Activated T-cell treated with anti-CD3 and anti-CD28 coated beads for 1 hour (primary cell): ENCODE results near the gene SMIM1.
"Not testable (repeated sequence)": the region's sequence is repeated elsewhere in the genome, so short reads cannot be mapped to it uniquely, and the experiment has no call there.

Source experiments
- DNase-seq: peaks from one replicate; pipeline ENCODE4 v3.0.0-alpha.2; 2020; ENCODE audit warnings: low read depth

The SMIM1 gene

DNA sequence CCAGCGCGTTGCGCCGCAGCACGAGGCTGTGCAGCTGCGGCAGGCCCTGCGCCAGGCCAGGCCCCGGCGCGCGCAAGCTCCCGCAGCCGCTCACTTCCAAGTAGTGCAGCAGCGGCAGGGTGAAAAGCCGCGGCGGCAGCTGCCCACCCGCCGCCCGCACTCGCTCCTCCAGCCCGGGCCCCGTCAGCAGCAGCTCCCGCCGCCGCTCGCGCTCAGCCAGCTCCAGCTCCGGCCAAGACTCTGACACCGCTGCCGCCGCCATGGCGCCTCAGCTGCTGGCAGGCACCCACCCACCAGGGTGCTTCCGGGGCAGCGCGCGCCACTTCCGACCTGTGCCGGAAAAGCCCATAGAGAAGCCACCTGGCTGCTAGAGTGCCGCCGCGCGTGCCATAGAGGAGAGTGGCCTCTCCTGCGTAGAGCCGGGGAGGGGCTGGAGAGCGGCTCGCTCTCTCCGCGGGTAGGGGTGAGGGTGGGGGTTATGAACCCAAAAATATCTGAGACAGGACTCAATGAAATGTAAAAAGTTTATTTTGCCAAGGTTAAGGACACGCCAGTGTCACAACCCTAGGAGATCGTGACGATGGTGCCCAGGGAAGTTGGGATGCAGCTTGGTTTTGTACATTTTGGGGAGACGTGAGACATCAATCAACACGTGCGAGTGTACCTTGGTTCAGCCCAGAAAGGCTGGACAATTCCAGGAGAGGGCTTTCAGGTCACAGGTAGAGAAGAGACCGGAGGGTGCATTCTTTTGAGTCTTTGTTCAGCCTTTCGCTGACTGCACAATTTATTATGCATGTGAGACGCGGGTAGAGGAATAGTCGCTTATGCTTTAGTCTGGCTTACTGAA, 23.9 kb downstream of the SMIM1 start, which contains the start of gene LRRC47:
Gene LRRC47 (minus strand): TSS at position 284 of the 847 bp plus-strand sequence. CDS start 22 bp downstream, at position 262.
- peak; percentile 92 for DNase-seq

DNA sequence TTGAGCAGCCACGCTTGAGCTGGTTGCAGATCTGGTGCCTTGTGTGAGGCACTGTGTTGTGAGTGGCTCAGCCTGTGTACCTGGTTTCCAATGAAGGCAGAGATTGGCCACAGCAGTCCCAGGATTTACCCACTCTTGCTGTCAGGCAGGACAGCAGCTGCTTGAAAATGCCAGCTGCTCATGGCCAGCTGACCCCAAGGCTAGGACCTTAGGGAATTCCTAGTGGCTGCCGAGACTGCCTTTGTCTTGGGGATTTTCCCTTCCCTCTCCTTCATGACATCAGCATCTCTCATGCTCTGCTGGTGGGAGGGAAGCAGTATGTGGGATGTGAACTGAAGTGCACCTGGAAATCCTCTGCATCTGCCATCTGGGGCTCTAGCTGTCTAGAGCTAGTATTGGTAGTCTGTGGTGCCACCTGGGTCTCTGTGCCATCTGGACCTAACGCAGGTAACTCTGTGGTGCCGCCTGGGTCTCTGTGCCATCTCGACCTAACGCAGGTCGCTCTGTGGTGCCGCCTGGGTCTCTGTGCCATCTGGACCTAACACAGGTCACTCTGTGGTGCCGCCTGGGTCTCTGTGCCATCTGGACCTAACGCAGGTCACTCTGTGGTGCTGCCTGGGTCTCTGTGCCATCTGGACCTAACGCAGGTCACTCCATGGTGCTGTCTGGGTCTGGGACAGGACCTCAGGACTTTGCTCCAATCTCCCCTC, 27.6 kb downstream of the SMIM1 start:
- DNase-seq = no peak

DNA sequence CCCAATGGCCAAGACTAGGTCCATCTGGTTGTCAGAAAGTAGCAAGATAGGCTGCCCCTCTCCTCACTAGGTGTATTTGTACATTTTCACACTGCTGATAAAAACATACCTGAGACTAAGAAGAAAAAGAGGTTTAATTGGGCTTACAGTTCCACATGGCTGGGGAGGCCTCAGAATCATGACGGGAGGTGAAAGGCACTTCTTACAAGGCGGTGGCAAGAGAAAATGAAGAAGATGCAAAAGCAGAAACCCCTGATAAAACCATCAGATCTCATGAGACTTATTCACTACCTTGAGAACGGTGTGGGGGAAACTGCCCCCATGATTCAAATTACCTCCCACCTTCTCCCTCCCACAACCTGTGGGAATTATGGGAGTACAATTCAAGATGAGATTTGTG, 28.2 kb downstream of the SMIM1 start:
- not testable (repeated sequence) for DNase-seq

DNA sequence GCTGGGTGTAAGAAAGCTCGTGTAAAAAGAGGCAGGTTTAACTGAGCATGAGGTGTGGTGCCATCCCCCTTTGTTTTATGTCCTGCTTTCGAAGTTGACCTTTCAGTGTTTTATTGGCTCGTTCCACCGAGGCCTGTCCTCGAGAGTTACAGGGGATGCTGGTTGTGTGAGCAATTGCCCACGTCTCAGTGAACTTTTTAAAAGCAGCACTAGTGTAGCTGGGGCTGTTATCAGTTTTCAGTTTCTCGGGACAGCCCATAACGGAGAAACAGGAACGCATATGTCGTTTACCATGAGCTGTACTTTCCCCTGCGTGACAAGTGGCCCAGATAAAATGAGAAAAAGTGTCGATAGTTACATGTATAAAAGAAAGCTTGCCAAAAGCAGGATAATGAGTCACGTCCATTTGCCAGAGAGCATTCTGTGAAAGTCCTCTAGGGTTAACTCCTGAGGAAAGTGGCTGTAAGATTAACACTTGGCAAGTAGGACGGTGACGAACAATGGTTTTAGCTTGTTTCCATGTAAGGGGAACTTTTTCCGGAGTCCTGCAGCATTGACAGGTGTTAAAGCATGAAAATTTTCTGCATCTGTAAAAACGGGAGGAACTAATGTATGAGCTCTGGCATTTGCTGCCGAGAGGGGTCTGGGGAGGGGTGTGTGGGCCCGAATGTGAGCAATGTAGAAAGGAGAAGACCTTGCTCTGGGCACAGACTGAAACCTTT, 31.5 kb downstream of the SMIM1 start:
- DNase-seq = no peak

DNA sequence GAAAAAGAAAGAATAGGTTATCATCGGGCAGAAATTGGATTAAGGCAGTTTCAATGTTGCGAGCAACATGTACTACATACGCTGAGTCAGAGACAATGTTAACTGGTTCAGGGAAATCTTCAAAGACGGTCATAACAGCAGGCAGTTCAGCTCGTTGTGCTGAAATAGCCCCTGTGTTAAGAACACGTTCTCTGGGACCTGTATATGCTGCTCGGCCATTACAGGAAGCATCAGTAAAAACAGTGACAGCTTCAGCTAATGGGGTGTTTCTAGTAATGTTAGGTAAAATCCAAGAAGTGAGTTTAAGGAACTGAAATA, 32.0 kb downstream of the SMIM1 start:
- not testable (repeated sequence) for DNase-seq

DNA sequence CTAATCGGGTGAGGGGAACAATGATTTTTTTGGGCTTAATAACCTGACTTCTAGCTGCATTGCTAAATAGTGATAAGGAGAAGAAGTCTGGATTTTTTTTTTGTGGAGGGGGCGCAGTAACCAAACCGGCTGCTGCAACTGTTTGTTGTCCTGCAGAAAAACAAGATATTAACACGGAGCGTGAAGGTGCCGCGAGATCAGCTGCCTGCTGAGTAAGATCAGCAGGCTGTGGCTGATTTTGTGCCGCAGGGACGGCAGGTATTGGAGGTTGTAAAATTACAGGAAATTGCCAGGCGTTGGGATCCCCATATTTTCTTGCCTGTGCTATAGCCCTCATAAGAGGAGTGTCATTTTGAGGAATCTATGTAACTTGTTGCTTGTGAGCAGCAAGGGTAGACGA, 32.5 kb downstream of the SMIM1 start:
- no peak for DNase-seq

DNA sequence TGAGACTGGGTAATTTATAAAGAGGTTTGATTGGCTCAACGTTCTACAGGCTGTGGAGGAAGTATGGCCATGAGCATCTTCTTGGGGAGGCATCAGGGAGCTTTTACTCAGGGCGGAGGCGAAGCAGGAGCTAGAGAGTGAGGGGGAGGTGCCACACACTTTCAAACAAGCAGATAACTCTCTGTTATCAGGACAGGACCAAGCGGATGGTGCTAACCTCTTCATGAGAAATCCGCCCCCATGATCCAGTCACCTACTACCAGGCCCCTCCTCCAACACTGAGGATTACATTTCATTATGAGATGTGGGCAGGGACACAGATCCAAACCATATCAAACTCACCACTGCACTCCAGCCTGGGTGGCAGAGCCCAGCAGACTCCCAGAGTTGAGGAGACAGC, 35.2 kb downstream of the SMIM1 start:
- no peak for DNase-seq

DNA sequence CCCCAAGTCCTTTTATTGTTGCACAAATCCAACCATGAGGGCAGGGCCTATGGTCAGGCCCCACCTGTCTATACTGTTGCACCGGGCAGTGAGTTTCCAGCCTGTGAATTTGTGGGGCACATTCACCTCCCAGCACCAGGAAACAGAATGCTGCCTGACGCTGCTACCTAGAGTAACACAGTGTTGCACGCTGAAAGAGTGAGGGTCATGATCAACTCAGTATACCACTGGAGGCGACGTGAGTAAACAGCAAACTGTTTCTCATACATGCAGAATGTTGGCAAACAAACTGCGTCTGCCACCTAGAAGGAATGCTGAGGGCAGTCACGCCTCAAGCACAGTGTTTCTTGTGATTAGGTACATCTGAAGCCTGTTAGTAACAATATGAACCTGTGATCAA, 37.1 kb downstream of the SMIM1 start:
- DNase-seq = no peak

DNA sequence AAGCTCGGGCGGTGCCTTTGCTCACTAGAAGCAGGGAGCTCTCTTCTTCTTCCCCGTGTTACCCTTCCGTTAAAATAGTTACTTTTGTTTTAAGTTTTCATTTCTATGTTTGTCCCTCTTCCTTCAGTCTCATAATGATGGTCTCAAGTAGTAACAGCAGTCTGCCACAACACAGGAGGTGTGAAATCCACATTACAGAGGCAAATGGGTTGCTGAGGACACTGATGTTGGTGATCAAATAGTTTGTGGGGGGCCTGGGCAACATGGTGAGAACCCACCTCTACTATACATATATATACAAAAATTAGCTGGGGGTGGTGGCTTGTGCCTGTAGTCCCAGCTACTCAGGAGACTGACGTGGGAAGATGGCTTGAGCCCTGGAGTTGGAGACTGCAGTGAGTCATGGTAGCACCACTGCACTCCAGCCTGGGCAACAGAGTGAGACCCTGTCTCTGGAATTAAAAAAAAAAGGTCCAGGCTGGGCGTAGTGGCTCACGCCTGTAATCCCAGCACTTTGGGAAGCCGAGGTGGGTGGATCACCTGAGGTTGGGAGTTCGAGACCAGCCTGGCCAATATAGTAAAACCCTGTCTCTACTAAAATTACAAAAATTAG, 37.7 kb downstream of the SMIM1 start:
- DNase-seq = not testable (repeated sequence)

DNA sequence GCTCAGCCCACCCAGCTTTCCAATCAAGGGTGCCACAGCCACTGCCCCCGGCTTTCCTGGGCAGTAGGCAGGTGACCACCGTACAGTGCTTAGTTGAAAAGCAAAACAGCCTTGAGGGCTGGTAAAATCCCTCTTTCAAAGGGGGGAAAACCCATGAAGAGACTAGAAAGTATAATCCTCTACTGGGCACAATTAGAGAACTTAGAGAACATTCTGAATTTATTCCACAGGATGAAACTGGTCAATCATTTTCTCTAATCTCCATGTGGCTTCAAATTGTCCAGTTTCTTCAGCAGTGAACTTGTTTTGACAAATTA, 39.0 kb downstream of the SMIM1 start:
- DNase-seq = no peak

DNA sequence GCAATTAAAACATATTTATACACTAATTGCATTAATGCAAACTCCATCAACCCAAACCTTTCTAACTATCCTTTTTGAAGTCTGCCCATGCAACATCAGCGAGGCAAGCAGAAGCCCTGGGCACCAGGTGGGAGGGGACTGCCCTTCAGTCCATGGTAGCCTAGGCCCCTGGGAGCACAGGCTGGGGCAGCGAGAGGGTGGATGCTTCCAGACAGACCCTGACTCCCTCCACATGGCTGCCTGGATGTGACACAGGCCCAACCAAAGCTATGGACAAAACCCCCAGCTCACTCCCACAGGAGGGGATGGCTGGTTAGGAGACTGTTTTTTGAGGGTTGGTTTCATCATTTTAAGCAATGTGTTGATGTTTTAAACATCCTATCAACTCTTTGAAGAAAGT, 41.5 kb downstream of the SMIM1 start:
- no peak for DNase-seq

DNA sequence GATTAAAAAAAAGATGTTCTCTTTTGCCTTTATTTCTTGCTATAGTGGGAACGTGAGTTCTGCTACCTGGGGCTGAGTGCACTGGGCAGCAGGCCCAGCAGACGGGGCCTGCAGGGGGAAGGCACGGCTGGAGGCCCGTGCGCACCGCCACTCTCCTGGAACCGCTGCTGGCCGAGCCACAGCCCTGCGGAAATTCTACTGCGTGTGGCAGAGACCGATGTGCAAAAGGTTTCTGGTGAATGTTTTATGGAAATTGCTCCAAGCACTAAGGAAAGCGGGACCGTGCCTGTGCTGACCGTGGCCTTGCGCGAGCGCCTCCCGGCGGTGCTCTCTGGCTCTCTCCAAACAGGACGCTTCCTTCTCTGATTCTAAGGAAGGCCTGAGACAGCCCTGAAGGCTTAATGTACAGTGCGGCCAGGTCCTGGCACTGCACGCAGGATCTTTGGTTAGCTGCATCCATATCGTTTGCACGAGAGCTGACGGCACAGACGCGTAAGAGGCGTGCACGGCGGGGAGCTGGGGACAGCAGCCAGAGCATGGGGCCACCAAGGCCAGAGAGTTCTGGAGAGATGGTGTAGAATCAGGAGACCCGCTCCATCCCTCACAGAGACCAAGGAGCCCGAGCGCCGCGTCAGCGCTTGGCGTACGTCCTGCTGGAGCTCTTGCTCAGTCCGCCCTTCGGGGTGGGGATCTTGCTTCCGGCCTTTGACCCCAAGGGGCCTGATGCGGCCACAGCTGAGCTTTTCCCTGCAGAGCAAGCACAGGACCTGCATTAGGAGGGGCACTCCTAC, 42.4 kb downstream of the SMIM1 start:
- no peak for DNase-seq

DNA sequence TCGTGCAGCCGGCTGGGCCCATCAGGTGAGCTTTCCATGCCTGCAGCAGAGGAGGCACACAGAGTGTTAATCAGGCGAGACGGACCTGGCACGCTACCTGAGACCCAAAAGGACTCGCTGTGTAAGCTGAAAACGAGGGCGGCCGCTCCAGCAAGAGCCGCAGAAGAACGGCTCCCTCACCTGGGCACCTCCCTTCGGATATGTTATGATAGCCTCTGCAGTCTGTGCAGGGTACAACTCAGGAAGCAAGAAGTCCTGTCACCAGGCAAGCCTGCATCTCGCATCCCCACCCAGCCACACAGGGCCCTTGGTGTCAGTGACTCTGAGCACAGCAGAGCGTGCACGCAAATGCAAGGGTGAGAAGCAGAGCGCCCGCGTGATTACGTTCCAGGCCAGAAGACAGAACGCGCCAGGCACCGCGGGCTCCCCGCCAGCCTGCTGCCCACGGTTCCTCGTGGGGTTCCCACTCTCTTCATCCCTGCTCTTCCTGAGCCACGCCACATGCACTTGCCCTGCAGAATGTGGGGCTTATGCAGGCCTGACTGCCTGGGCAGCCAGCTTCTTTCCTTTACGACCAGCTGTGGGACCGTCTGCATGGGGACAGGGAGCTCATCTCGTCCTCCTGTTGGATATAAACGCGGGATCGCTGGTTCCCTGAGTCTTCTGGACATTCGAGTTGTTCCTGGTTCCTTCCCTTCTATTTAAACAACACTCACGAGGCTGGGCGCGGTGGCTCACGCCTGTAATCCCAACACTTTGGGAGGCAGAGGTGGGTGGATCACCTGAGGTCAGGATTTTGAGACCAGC, 44.0 kb downstream of the SMIM1 start:
- DNase-seq = no peak

DNA sequence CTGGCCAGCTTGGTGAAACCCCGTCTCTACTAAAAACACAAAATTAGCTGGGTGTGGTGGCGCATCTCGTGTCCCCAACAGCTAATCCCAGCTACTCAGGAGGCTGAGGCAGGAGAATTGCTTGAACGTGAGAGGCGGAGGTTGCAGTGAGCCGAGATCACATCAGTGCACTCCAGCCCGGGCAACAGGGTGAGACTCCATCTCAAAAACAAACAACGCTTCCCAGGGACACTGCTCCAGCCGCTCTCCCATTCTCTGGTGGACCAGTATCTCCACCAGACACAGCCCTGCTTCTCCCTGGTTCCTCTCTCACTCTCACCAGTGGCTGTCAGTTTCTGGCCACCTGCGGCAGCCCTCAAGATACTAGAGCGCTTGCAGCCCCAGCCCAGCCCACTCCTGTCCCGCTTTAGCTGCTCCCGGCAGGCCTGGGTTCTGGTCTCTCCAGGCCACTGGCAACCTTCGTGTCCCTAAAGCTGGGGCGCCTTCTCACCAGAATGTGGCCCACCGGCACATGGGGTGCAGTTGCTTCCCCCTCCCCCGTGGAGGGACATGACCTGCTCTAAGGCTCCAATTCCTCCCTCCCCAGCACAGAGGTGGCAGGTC, 44.7 kb downstream of the SMIM1 start:
- DNase-seq = no peak

DNA sequence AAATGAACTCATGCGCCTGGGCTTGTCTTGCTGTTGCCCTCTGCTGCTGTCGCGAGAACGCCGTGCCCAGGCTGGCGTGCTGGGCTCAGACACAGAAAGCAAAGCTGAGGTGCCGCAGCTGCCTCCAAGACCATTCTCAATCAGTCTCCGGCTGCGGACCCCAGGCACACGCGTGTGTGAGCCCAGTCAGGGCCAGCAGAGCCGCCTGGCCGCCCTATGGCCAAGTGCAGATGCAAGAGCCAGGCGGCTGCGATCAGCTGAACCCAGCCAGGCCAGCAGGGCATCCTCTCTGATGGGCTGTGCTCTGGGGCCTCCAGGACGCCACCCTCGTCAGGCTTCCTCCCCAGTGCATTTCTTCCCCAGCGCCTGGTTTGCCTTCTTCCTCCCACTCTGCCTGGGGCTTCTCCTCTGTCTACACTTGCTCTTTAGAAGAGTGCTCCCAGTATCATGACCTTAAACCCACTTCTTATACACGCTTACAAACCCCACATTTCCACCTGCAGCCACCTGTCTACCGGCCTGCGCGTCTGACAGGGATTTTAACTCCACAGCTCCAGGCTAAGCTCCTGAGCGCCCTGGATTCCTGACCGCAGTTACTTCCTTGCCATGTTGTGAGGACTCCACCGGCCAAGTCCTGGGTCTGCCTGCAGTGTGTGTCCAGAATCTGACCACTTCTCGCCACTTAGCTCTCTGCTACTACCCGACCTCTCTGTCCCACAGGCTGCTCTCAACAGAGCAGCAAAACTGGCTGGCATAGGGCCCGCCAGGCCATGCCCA, 45.5 kb downstream of the SMIM1 start:
- no peak for DNase-seq

DNA sequence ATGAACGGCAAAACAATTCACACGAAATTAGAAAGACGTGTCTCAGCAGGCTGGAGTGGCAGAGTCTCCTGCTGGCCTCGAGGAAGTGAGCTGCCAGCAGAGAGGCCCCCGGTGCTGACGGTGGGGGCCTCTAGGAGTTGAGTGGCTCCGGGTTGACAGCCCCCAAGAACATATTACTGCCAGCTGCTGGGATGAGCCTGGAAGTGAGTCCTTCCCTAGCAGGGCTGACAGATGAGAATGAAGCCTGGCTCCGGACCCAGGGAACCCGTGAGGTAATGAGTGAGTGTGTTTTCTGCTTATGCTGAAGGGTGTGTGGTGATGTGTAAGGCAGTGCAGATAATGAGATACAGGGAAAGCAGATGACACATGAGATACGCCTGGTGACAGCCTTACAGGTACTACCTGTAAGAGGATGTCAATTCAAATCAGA, 47.2 kb downstream of the SMIM1 start:
- no peak for DNase-seq

DNA sequence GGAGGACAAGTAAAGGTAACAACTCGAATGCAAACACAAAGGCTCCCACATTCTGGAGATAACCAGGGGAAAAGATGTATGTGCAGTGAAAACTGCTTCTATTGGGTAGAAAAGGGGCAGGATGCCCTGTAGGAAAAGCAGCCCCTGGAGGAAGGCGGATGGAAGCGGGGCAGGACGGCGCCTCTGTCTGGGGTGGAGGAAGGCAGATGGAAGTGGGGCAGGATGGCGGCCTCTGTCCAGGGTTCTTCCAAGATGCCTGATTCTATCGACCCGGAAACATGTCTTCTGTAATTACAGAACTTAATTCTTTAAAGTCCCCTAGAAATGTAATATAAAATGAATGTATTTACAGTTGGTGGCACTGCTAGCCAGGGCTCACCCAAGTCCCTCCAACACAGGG, 47.8 kb downstream of the SMIM1 start:
- DNase-seq = no peak

DNA sequence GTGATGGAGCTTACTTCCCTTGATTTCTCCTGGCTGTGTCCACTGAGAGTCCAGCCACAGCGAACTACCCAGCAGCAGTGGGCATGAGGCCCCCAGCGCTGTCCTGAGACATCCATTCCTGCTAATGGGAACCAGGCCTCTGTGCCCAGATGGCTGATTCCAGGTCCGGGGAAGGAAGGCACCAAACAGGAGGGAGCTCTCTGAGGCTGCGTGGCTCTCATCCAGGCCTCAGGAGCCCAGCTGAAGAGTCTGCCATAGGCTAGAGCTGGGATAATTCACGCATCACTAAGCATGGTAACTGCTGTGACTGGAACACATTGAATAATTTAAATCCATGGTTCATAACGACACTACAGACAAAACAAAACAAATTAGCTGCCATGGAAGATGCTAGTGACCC, 48.5 kb downstream of the SMIM1 start:
- no peak for DNase-seq

DNA sequence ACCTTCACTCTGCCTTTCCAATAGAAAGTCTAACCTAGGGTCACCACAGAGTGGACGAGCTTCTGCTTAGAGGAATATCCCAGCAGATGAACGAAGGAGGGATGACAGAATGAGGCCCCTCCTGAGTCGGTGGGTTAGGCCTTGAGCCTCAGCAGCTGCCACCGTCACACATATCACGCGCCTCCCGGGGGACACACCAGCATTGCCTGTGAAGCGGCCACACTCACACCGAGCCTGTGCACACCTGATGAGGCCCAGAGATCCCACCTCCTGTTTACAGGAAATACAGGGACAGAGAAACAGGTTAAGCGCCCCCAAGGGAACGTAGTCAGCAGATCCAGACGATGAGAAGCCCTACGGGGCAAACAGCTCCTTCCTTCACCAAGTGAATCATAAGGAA, 48.9 kb downstream of the SMIM1 start:
- DNase-seq = no peak

DNA sequence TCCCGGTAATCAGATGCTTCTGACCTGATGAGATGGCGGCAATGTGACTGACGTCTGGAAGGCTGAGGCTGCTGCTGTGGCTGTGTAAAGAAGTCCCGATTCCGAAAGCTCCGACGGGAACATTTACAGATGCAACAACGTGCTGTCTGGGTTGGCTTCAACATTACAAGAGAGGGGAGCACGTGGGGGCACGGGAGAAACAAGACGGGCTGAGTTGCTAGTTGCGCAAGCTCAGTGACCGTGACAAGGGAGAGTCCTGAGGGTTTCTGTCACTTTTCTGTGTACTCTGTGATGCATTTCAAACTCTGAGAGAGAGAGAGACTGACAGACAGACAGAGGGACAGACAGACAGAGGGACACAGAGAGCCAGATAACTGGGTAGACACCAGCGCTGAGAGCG, 49.4 kb downstream of the SMIM1 start:
- no peak for DNase-seq
